Thyroid gland (tissue), 4 donors: Measurements from ENCODE around the gene ZSWIM6.

ENCODE experiments used
- CTCF ChIP-seq, 6 experiments: fragments of 200-600 bp in 3 of 6; fragments of 450-650 bp in 3 of 6; sonication (generic) in 3 of 6; IDR thresholded peaks; one replicate each; pipeline ENCODE4 v1.5.1; 2016 to 2019; ENCODE audit warnings: antibody characterized with exemption in 6 of 6, mild to moderate bottlenecking in 2 of 6, inconsistent platforms in 1 of 6, moderate library complexity in 1 of 6
- POLR2A ChIP-seq, 2 donors: fragments of 450-650 bp; IDR thresholded peaks; one replicate each; pipeline ENCODE4 v1.6.1; 2017; ENCODE audit warnings: antibody characterized with exemption in 2 of 2, mild to moderate bottlenecking in 2 of 2, moderate library complexity in 1 of 2

- TF ChIP-seq CTCF (IDR thresholded peaks at IDR 0.05) (no peak), POLR2A (IDR thresholded peaks at IDR 0.05) (no peak)
Measured at GRCh38 chr5:61464512-61464911, 132.5 kb downstream of the ZSWIM6 start.
